Kasumi-1 (cell line): ENCODE results near the gene PPWD1.
"Not testable (repeated sequence)": the region's sequence is repeated elsewhere in the genome, so short reads cannot be mapped to it uniquely, and the experiment has no call there.

Source experiments
- DNase-seq, 2 experiments: peaks; one replicate each; lab custom pipeline; 2025; lab: John Stamatoyannopoulos, UW

The PPWD1 gene

GRCh38 chr5:65562731-65563701, at the start of gene PPWD1, which contains the start of gene CENPK:
TSS of gene PPWD1 (plus strand) at chr5:65563296. CDS start at chr5:65563311, 15 bp downstream.
TSS of gene CENPK (minus strand) at chr5:65563168. CDS start at chr5:65554907, 8,261 bp downstream.
- peak; percentile 97 for DNase-seq

GRCh38 chr5:65525726-65526125, 37.4 kb upstream of the PPWD1 start:
- DNase-seq = no peak

GRCh38 chr5:65530904-65531303, 32.2 kb upstream of the PPWD1 start:
- no peak for DNase-seq

GRCh38 chr5:65535529-65535987, 27.5 kb upstream of the PPWD1 start:
- no peak for DNase-seq

- DNase-seq = no peak
Measured at GRCh38 chr5:65539827-65540226, 23.3 kb upstream of the PPWD1 start.

GRCh38 chr5:65544473-65544872, 18.6 kb upstream of the PPWD1 start:
- DNase-seq = no peak

- DNase-seq = no peak
Measured at GRCh38 chr5:65546141-65546540, 17.0 kb upstream of the PPWD1 start.

- DNase-seq = no peak
Measured at GRCh38 chr5:65548281-65548680, 14.8 kb upstream of the PPWD1 start.

- DNase-seq = no peak
Measured at GRCh38 chr5:65553941-65554340, 9.2 kb upstream of the PPWD1 start.

GRCh38 chr5:65555287-65555686, 7.8 kb upstream of the PPWD1 start:
- no peak for DNase-seq

- no peak for DNase-seq
Measured at GRCh38 chr5:65556181-65556580, 6.9 kb upstream of the PPWD1 start.

GRCh38 chr5:65556718-65557117, 6.4 kb upstream of the PPWD1 start:
- DNase-seq = no peak

- DNase-seq = peak in 1 of 2 experiments; percentile 28
Measured at GRCh38 chr5:65563777-65564176, 681 bp downstream of the PPWD1 start.

- no peak for DNase-seq
Measured at GRCh38 chr5:65566505-65566904, 3.4 kb downstream of the PPWD1 start.

- no peak for DNase-seq
Measured at GRCh38 chr5:65570598-65571226, 7.6 kb downstream of the PPWD1 start.

GRCh38 chr5:65577141-65577540, 14.0 kb downstream of the PPWD1 start:
- no peak for DNase-seq

- no peak for DNase-seq
Measured at GRCh38 chr5:65588694-65589093, 25.6 kb downstream of the PPWD1 start.

- DNase-seq = not testable (repeated sequence)
Measured at GRCh38 chr5:65601761-65602160, 38.7 kb downstream of the PPWD1 start.

- no peak for DNase-seq
Measured at GRCh38 chr5:65611524-65611923, 48.4 kb downstream of the PPWD1 start.

GRCh38 chr5:65612298-65612907, 49.3 kb downstream of the PPWD1 start:
- no peak for DNase-seq

GRCh38 chr5:65620021-65620420, 56.9 kb downstream of the PPWD1 start:
- DNase-seq = no peak

- not testable (repeated sequence) for DNase-seq
Measured at GRCh38 chr5:65621961-65622360, 58.9 kb downstream of the PPWD1 start.
